NB4 (cell line): ENCODE results near the gene PTGDS.

Experiments
- POLR2A ChIP-seq: IDR thresholded peaks from 2 replicates; pipeline ENCODE4 v1.6.1; 2011; ENCODE audit warnings: mild to moderate bottlenecking; ENCODE audit not compliant: insufficient read length; ENCODE audit errors: extremely low read depth
- TF ChIP-seq, protein P1 (sequence below): IDR thresholded peaks from one replicate; pipeline ENCODE4 v1.5.1; 2012; ENCODE audit warnings: low read depth, low read length
- TF ChIP-seq, protein P2 (sequence below): IDR thresholded peaks from 2 replicates; pipeline ENCODE4 v1.6.1; 2011; ENCODE audit warnings: low read depth, low read length

DNA sequence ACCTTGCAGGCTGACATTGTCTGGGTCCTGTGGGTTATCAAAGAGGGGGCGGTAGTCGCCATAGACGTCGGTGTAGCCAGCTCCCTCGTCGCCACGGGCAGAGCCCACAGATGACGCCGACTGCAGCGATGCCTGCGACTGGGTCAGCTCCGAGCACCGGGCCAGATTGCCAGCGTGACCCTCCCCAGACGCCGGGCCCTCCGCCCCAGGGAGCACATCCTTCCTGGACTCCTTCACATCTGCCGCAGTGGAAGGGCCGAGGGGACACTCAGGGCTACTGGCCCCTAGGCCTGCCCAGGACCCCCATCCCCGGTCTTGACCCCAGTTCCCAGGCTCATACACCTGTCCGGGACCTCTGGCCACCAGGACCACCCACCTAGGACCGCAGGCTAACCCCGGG is 36.9 kb downstream of the PTGDS start:
- no peak for TF ChIP-seq POLR2A
- TF ChIP-seq, protein P1, sequence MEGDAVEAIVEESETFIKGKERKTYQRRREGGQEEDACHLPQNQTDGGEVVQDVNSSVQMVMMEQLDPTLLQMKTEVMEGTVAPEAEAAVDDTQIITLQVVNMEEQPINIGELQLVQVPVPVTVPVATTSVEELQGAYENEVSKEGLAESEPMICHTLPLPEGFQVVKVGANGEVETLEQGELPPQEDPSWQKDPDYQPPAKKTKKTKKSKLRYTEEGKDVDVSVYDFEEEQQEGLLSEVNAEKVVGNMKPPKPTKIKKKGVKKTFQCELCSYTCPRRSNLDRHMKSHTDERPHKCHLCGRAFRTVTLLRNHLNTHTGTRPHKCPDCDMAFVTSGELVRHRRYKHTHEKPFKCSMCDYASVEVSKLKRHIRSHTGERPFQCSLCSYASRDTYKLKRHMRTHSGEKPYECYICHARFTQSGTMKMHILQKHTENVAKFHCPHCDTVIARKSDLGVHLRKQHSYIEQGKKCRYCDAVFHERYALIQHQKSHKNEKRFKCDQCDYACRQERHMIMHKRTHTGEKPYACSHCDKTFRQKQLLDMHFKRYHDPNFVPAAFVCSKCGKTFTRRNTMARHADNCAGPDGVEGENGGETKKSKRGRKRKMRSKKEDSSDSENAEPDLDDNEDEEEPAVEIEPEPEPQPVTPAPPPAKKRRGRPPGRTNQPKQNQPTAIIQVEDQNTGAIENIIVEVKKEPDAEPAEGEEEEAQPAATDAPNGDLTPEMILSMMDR = no peak
- TF ChIP-seq, protein P2, sequence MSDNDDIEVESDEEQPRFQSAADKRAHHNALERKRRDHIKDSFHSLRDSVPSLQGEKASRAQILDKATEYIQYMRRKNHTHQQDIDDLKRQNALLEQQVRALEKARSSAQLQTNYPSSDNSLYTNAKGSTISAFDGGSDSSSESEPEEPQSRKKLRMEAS = no peak
